Stimulated activated CD4-positive, alpha-beta T cell treated with anti-CD3 and anti-CD28 coated beads, TNF-alpha, amount 100 ng/mL, for 24 hours (primary cell): ENCODE data around the gene BTNL8.
"Not testable (repeated sequence)": the region's sequence is repeated elsewhere in the genome, so short reads cannot be mapped to it uniquely, and the experiment has no call there.

Source experiments
- DNase-seq, 3 experiments: peaks; one replicate each; pipeline ENCODE4 v3.0.0-alpha.2; 2020; ENCODE audit warnings: low read depth in 3 of 3

Gene BTNL8

GRCh38 chr5:180875860-180876426 lies 23.0 kb upstream of the BTNL8 start:
- no peak for DNase-seq

- not testable (repeated sequence) for DNase-seq
Measured at GRCh38 chr5:180885845-180886529, 13.0 kb upstream of the BTNL8 start.

- no peak for DNase-seq
Measured at GRCh38 chr5:180889381-180889780, 9.6 kb upstream of the BTNL8 start.

GRCh38 chr5:180895330-180895729 lies 3.6 kb upstream of the BTNL8 start:
- not testable (repeated sequence) for DNase-seq

GRCh38 chr5:180900178-180900577 lies 1.2 kb downstream of the BTNL8 start:
- DNase-seq = no peak

- no peak for DNase-seq
Measured at GRCh38 chr5:180901319-180902009, 2.5 kb downstream of the BTNL8 start.

- no peak for DNase-seq
Measured at GRCh38 chr5:180908400-180908799, 9.4 kb downstream of the BTNL8 start.

- no peak for DNase-seq
Measured at GRCh38 chr5:180908998-180909731, 10.2 kb downstream of the BTNL8 start.

- DNase-seq = no peak
Measured at GRCh38 chr5:180909782-180910181, 10.8 kb downstream of the BTNL8 start.

- no peak for DNase-seq
Measured at GRCh38 chr5:180910182-180910581, 11.2 kb downstream of the BTNL8 start.

- no peak for DNase-seq
Measured at GRCh38 chr5:180910735-180911134, 11.8 kb downstream of the BTNL8 start.

- DNase-seq = no peak
Measured at GRCh38 chr5:180914646-180915045, 15.7 kb downstream of the BTNL8 start.

- DNase-seq = no peak
Measured at GRCh38 chr5:180915924-180916323, 17.0 kb downstream of the BTNL8 start.

GRCh38 chr5:180918380-180918779 lies 19.4 kb downstream of the BTNL8 start:
- DNase-seq = no peak

- no peak for DNase-seq
Measured at GRCh38 chr5:180920710-180921109, 21.8 kb downstream of the BTNL8 start.

GRCh38 chr5:180922932-180923331 lies 24.0 kb downstream of the BTNL8 start:
- no peak for DNase-seq

- DNase-seq = no peak
Measured at GRCh38 chr5:180932660-180933059, 33.7 kb downstream of the BTNL8 start.

GRCh38 chr5:180935203-180935602 lies 36.2 kb downstream of the BTNL8 start:
- no peak for DNase-seq

- DNase-seq = no peak
Measured at GRCh38 chr5:180938294-180938693, 39.3 kb downstream of the BTNL8 start.

- DNase-seq = no peak
Measured at GRCh38 chr5:180950291-180950949, 51.5 kb downstream of the BTNL8 start.

GRCh38 chr5:180959661-180960060 lies 60.7 kb downstream of the BTNL8 start:
- DNase-seq = no peak

GRCh38 chr5:180960209-180960608 lies 61.2 kb downstream of the BTNL8 start:
- no peak for DNase-seq
